ENCODE measurements around the gene LRRC73. TPM values are rescaled to one million over a fixed set of nuclear protein-coding genes. Genes with fewer than 3 reads are reported as not detected.

Gene LRRC73
- total and polyA plus RNA-seq, 10 donors: 0.11 to 1.3 (median 0.64) TPM

DNA sequence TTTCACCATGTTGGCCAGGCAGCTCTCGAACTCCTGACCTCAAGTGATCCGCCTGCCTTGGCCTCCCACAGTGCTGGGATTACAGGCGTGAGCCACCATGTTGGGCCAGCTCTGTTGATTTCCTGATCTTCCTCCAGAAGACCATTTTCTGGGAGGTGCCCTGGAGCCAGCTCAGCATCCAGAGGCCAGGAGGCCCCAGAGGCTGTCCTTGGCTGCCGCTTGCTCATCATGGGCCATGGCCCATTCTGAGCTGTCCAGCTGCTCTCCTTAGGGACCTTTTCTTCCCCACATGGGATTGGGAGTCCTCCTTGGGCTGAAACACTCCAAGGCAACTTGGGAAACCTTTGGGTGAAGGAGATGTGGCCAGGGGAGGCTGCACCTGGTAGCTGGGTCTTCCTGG, 15.4 kb downstream of the LRRC73 start:
- no peaks in the 10 kb centered on the region for H3K27me3 ChIP-seq (replicated peaks in 1 of 7)
- intact Hi-C loops (cut with DNase I; ENCODE audit: low total_unique reads): no loop called here
- 93 to 100% (median 96%) methylated on average over 4 of the region's 4 CpGs for WGBS, 5 donors
- no peak overlapping the region for H3K4me3 ChIP-seq
- DNase-seq: no peak
- H3K4me1 ChIP-seq: peaks cover 0 to 28% (median 17%) of the 10 kb centered on the region in 6 donors
- H3K27ac ChIP-seq: peak overlapping the region in 2 of 8 donors; percentile 8 to 9
- peaks cover 0 to 49% (median 21%) of the 10 kb centered on the region in 6 donors for H3K36me3 ChIP-seq
- no peaks in the 10 kb centered on the region for H3K9me3 ChIP-seq
- TF ChIP-seq POLR2A (IDR thresholded peaks at IDR 0.05) (no peak), POLR2AphosphoS5 (IDR thresholded peaks at IDR 0.05) (no peak)
- TF ChIP-seq, protein P1, sequence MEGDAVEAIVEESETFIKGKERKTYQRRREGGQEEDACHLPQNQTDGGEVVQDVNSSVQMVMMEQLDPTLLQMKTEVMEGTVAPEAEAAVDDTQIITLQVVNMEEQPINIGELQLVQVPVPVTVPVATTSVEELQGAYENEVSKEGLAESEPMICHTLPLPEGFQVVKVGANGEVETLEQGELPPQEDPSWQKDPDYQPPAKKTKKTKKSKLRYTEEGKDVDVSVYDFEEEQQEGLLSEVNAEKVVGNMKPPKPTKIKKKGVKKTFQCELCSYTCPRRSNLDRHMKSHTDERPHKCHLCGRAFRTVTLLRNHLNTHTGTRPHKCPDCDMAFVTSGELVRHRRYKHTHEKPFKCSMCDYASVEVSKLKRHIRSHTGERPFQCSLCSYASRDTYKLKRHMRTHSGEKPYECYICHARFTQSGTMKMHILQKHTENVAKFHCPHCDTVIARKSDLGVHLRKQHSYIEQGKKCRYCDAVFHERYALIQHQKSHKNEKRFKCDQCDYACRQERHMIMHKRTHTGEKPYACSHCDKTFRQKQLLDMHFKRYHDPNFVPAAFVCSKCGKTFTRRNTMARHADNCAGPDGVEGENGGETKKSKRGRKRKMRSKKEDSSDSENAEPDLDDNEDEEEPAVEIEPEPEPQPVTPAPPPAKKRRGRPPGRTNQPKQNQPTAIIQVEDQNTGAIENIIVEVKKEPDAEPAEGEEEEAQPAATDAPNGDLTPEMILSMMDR (IDR thresholded peaks at IDR 0.05 in 8 of 11, conservative IDR thresholded peaks at IDR 0.05 in 3 of 11): no peak

DNA sequence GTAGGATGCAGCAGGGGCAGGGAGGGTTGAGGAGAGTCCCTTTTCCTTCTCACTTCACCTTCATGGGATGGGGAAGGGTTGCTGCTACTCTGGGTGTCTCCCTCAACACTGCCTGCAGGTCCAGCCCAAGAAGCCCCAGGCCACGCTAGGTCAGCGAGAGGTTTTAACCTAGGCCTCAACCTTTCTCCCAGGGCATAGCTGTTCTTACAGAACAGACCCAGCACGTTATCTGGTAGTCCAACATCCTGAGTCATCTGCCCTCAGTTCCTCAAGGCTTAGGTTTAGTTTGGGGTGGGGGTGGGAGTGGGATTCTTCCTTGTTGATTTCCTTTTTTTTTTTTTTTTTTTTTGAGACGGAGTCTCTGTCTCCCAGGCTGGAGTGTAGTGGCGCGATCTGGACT, 15.8 kb downstream of the LRRC73 start:
- H3K36me3 ChIP-seq: peaks cover 0 to 45% (median 16%) of the 10 kb centered on the region in 6 donors
- peaks cover 0 to 23% (median 15%) of the 10 kb centered on the region in 6 donors for H3K4me1 ChIP-seq
- WGBS, 5 donors: 87 to 99% (median 92%) methylated on average over 5 to 6 of the region's 6 CpGs
- DNase-seq: no peak
- no peak overlapping the region for H3K27ac ChIP-seq
- intact Hi-C loops (cut with DNase I; ENCODE audit: low total_unique reads): no loop called here
- H3K4me3 ChIP-seq: no peak overlapping the region
- H3K9me3 ChIP-seq: no peaks in the 10 kb centered on the region
- TF ChIP-seq POLR2A (IDR thresholded peaks at IDR 0.05) (no peak), POLR2AphosphoS5 (IDR thresholded peaks at IDR 0.05) (no peak)
- TF ChIP-seq, protein P1 (IDR thresholded peaks at IDR 0.05 in 8 of 11, conservative IDR thresholded peaks at IDR 0.05 in 3 of 11): no peak
- no peaks in the 10 kb centered on the region for H3K27me3 ChIP-seq (replicated peaks in 1 of 7)

DNA sequence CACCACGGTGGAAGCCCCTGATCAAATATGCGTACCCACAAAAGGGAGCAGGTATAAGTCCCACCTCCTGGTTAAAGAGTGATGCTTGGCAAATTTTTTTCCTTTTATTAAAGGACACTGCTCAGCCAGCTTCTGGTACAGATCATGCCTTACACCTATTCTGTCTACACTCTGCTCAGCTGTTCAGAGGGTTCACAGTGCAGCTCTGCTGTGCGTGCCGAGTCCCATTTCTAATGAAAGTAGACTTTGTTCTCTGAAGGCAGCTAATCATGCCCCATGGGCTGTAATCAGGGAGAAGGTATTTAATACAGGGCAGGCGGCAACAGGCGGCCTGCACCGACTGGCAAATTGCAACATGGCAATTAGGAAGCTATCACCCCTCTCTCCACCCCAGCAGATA, 16.3 kb downstream of the LRRC73 start:
- TF ChIP-seq POLR2AphosphoS5 (IDR thresholded peaks at IDR 0.05) (no peak), POLR2A (IDR thresholded peaks at IDR 0.05) (no peak)
- TF ChIP-seq, protein P1 (IDR thresholded peaks at IDR 0.05 in 8 of 11, conservative IDR thresholded peaks at IDR 0.05 in 3 of 11): no peak
- H3K4me1 ChIP-seq: peaks cover 0 to 20% (median 14%) of the 10 kb centered on the region in 6 donors
- H3K9me3 ChIP-seq: no peaks in the 10 kb centered on the region
- intact Hi-C loops (cut with DNase I; ENCODE audit: low total_unique reads): no loop called here
- H3K27ac ChIP-seq: no peak overlapping the region
- H3K27me3 ChIP-seq (replicated peaks in 1 of 7): no peaks in the 10 kb centered on the region
- H3K4me3 ChIP-seq: no peak overlapping the region
- 89 to 95% (median 94%) methylated on average over 7 of the region's 7 CpGs for WGBS, 5 donors
- no peak for DNase-seq
- peaks cover 0 to 40% (median 11%) of the 10 kb centered on the region in 6 donors for H3K36me3 ChIP-seq

DNA sequence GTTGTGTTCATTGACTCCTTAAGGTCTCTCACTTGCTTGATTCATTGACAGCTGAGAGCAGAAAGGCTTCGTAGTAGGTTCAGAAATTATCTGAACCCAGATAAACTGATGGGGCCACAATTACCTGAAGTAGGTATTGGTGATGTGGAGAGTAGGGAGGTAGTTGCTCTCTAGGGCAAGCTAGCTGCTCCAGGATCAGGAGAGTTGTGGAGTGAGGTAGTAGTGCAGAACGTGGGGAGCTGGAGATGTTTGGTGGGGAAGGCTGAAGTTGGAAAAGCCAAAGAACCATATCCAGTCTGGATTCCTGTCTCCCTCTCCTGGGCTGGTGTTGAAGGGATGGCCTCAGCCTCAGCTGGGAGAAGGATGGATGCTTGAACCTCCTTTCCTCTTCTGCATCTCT, 16.9 kb downstream of the LRRC73 start:
- WGBS, 5 donors: 83 to 94% (median 84%) methylated on average over 2 of the region's 2 CpGs
- H3K9me3 ChIP-seq: no peaks in the 10 kb centered on the region
- H3K27me3 ChIP-seq (replicated peaks in 1 of 7): no peaks in the 10 kb centered on the region
- DNase-seq: no peak
- no peak overlapping the region for H3K27ac ChIP-seq
- no peak for TF ChIP-seq POLR2A (IDR thresholded peaks at IDR 0.05)
- TF ChIP-seq, protein P1 (IDR thresholded peaks at IDR 0.05 in 8 of 11, conservative IDR thresholded peaks at IDR 0.05 in 3 of 11): no peak
- TF ChIP-seq POLR2AphosphoS5 (IDR thresholded peaks at IDR 0.05): no peak
- peaks cover 0 to 39% (median 6%) of the 10 kb centered on the region in 6 donors for H3K36me3 ChIP-seq
- intact Hi-C loops (cut with DNase I; ENCODE audit: low total_unique reads): no loop called here
- peaks cover 0 to 20% (median 14%) of the 10 kb centered on the region in 6 donors for H3K4me1 ChIP-seq
- no peak overlapping the region for H3K4me3 ChIP-seq

Data from spleen (tissue), 11 donors.